NCI-H2107 treated with DMSO at 0.1 percent for 48 hours (cell line): Measurements from ENCODE around the gene ARHGAP44.

Experiments used
- DNase-seq: peaks from one replicate; lab custom pipeline; 2025; ENCODE audit not compliant: unreplicated experiment; lab: John Stamatoyannopoulos, UW

Gene ARHGAP44

GRCh38 chr17:12896180-12896785, 107.0 kb downstream of the ARHGAP44 start:
- DNase-seq = no peak

- DNase-seq = no peak
Measured at GRCh38 chr17:12898110-12898509, 108.8 kb downstream of the ARHGAP44 start.

- no peak for DNase-seq
Measured at GRCh38 chr17:12899604-12900003, 110.3 kb downstream of the ARHGAP44 start.

- no peak for DNase-seq
Measured at GRCh38 chr17:12900474-12900873, 111.2 kb downstream of the ARHGAP44 start.

- DNase-seq = no peak
Measured at GRCh38 chr17:12902046-12902445, 112.7 kb downstream of the ARHGAP44 start.

- DNase-seq = no peak
Measured at GRCh38 chr17:12907477-12907876, 118.2 kb downstream of the ARHGAP44 start.

- no peak for DNase-seq
Measured at GRCh38 chr17:12909046-12909445, 119.7 kb downstream of the ARHGAP44 start.

- DNase-seq = no peak
Measured at GRCh38 chr17:12909511-12909910, 120.2 kb downstream of the ARHGAP44 start.

GRCh38 chr17:12911239-12911638, 121.9 kb downstream of the ARHGAP44 start:
- DNase-seq = no peak

GRCh38 chr17:12917399-12917798, 128.1 kb downstream of the ARHGAP44 start:
- DNase-seq = no peak

- no peak for DNase-seq
Measured at GRCh38 chr17:12918142-12918541, 128.8 kb downstream of the ARHGAP44 start.

- no peak for DNase-seq
Measured at GRCh38 chr17:12922120-12922519, 132.8 kb downstream of the ARHGAP44 start.

GRCh38 chr17:12924614-12925013, 135.3 kb downstream of the ARHGAP44 start:
- DNase-seq = no peak

- no peak for DNase-seq
Measured at GRCh38 chr17:12927001-12927400, 137.7 kb downstream of the ARHGAP44 start.

GRCh38 chr17:12927541-12928425, 138.5 kb downstream of the ARHGAP44 start:
- no peak for DNase-seq

GRCh38 chr17:12928736-12929135, 139.4 kb downstream of the ARHGAP44 start:
- peak; percentile 7 for DNase-seq

- no peak for DNase-seq
Measured at GRCh38 chr17:12936501-12936900, 147.2 kb downstream of the ARHGAP44 start.

GRCh38 chr17:12940699-12941098, 151.4 kb downstream of the ARHGAP44 start:
- no peak for DNase-seq

- DNase-seq = no peak
Measured at GRCh38 chr17:12947047-12947446, 157.7 kb downstream of the ARHGAP44 start.

- DNase-seq = no peak
Measured at GRCh38 chr17:12952012-12952411, 162.7 kb downstream of the ARHGAP44 start.

GRCh38 chr17:12953156-12953555, 163.9 kb downstream of the ARHGAP44 start:
- DNase-seq = no peak

- DNase-seq = no peak
Measured at GRCh38 chr17:12955521-12955920, 166.2 kb downstream of the ARHGAP44 start.
